ENCODE measurements around the gene IGF2R.

- no peak for TF ChIP-seq CTCF (IDR thresholded peaks at IDR 0.05)
- no peak for TF ChIP-seq EP300 (IDR thresholded peaks at IDR 0.05; ENCODE audit: low read depth)
- no peak for TF ChIP-seq POLR2A (IDR thresholded peaks at IDR 0.05)
- TF ChIP-seq POLR2AphosphoS5 (IDR thresholded peaks at IDR 0.05) = no peak
These were observed 120.1 kb downstream of the IGF2R start for GRCh38 chr6:160088784-160089533.
